Measurements from ENCODE around the gene PCDH17.

GRCh38 chr13:57716295-57716694 lies 84.8 kb downstream of the PCDH17 start:
- TF ChIP-seq POLR2AphosphoS5 (IDR thresholded peaks at IDR 0.05; ENCODE audit: low read depth, low read length) (no peak), TAF1 (IDR thresholded peaks at IDR 0.05; ENCODE audit: borderline replicate concordance, insufficient read depth, low read length) (no peak), FOXP2 (optimal IDR thresholded peaks at IDR 0.05; ENCODE audit: borderline replicate concordance, extremely low read depth, extremely low read length, insufficient read depth) (no peak), SIN3A (IDR thresholded peaks at IDR 0.05; ENCODE audit: borderline replicate concordance, insufficient read depth, low read length) (no peak)
- TF ChIP-seq, protein P1, sequence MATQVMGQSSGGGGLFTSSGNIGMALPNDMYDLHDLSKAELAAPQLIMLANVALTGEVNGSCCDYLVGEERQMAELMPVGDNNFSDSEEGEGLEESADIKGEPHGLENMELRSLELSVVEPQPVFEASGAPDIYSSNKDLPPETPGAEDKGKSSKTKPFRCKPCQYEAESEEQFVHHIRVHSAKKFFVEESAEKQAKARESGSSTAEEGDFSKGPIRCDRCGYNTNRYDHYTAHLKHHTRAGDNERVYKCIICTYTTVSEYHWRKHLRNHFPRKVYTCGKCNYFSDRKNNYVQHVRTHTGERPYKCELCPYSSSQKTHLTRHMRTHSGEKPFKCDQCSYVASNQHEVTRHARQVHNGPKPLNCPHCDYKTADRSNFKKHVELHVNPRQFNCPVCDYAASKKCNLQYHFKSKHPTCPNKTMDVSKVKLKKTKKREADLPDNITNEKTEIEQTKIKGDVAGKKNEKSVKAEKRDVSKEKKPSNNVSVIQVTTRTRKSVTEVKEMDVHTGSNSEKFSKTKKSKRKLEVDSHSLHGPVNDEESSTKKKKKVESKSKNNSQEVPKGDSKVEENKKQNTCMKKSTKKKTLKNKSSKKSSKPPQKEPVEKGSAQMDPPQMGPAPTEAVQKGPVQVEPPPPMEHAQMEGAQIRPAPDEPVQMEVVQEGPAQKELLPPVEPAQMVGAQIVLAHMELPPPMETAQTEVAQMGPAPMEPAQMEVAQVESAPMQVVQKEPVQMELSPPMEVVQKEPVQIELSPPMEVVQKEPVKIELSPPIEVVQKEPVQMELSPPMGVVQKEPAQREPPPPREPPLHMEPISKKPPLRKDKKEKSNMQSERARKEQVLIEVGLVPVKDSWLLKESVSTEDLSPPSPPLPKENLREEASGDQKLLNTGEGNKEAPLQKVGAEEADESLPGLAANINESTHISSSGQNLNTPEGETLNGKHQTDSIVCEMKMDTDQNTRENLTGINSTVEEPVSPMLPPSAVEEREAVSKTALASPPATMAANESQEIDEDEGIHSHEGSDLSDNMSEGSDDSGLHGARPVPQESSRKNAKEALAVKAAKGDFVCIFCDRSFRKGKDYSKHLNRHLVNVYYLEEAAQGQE (IDR thresholded peaks at IDR 0.05; ENCODE audit: insufficient read depth in 1 of 2, low read depth in 2 of 2, low read length in 2 of 2): no peak

Measured in PFSK-1 (cell line).